Measurements from ENCODE around the gene RASSF3. TPM values are rescaled to one million over a fixed set of nuclear protein-coding genes. Genes with fewer than 3 reads are reported as not detected.

Gene RASSF3
- total and polyA plus RNA-seq, 9 donors = 18.2 to 64.5 (median 33.3) TPM

DNA sequence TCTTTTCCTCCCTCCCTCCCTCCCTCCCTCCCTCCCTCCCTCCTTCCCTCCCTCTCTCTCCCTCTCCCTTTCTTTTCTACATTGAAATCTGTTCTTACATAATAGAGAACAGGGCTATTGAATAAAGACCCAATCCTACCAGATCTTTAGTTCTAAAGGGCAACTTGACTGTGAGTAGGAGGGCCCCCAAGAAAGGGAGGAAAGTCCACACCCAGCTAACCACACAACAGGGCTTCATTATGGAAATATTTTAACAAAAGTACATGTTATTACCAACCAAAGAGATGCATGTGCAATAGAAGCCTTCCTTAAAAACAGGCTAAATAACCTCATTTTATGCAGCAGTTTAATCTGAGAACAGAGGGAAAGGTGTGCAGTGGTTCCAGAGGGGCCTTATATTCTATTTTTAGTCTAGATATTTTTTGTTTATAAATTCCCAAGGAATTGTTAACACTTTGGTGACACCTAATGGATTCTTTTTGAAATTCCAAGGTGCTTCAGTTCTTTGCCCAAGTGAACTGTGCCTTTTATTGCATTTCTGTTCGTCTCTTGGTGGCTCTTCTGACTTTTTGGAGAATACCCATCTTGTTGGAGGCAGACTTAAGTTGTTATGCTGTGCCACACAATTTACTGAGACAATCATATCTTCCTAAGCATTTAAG, 85.9 kb downstream of the RASSF3 start:
- H3K4me3 ChIP-seq = no peak overlapping the region
- 18 to 47% (median 39%) methylated on average over 1 of the region's 1 CpG for WGBS, 3 donors
- H3K27me3 ChIP-seq = no peaks in the 10 kb centered on the region
- intact Hi-C loops (cut with DNase I) = loop anchor here in 2 of 4 donors (5.0 kb wide), 3 partner anchors 84 to 149 kb away; partner anchors contain the start of gene RASSF3 (in 1 of the 2)
- H3K27ac ChIP-seq = no peak overlapping the region
- no peaks in the 10 kb centered on the region for H3K36me3 ChIP-seq
- no peaks in the 10 kb centered on the region for H3K9me3 ChIP-seq
- TF ChIP-seq EP300 (IDR thresholded peaks at IDR 0.05) = no peak
- TF ChIP-seq, protein P1, sequence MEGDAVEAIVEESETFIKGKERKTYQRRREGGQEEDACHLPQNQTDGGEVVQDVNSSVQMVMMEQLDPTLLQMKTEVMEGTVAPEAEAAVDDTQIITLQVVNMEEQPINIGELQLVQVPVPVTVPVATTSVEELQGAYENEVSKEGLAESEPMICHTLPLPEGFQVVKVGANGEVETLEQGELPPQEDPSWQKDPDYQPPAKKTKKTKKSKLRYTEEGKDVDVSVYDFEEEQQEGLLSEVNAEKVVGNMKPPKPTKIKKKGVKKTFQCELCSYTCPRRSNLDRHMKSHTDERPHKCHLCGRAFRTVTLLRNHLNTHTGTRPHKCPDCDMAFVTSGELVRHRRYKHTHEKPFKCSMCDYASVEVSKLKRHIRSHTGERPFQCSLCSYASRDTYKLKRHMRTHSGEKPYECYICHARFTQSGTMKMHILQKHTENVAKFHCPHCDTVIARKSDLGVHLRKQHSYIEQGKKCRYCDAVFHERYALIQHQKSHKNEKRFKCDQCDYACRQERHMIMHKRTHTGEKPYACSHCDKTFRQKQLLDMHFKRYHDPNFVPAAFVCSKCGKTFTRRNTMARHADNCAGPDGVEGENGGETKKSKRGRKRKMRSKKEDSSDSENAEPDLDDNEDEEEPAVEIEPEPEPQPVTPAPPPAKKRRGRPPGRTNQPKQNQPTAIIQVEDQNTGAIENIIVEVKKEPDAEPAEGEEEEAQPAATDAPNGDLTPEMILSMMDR (IDR thresholded peaks at IDR 0.05) = peak; percentile 19 to 63 (median 22)
- no peak for TF ChIP-seq POLR2A (IDR thresholded peaks at IDR 0.05)
- H3K4me1 ChIP-seq (ENCODE audit: insufficient read depth) = no peaks in the 10 kb centered on the region
- no peak for DNase-seq

DNA sequence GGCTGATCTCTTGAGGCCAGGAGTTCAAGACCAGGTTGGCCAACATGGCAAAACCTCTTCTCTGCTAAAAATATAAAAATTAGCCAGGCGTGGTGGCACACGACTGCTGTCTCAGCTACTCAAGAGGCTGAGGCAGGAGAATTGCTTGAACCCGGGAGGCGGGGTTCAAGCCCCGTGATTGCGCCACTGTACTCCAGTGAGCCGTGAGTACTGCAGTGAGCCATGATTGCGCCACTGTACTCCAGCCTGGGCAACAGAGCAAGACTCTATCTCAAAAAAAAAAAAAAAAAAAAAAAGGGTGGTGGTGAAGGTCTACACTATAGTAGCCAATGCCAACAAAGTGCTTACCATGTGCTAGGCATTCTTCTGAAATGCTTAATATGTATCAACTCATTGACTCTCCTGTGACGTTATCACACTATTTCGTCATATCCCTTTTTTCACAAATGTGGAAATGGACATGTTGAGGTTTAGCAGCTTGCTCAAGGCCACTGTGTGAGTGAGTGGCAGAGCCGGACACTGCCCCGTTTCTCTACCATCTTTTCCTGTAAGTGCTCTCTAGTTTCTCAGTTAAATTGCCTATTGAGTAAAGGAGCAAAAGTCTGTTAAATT, 89.3 kb downstream of the RASSF3 start:
- H3K4me1 ChIP-seq (ENCODE audit: insufficient read depth) = no peaks in the 10 kb centered on the region
- TF ChIP-seq EP300 (IDR thresholded peaks at IDR 0.05) = no peak
- no peak for TF ChIP-seq POLR2A (IDR thresholded peaks at IDR 0.05)
- TF ChIP-seq, protein P1 (IDR thresholded peaks at IDR 0.05) = no peak
- no peak overlapping the region for H3K4me3 ChIP-seq
- no peak overlapping the region for H3K27ac ChIP-seq
- H3K27me3 ChIP-seq = no peaks in the 10 kb centered on the region
- WGBS, 3 donors = 89 to 97% (median 96%) methylated on average over 12 of the region's 12 CpGs
- intact Hi-C loops (cut with DNase I) = loop anchor here in 3 of 4 donors (2.0 to 5.0 kb wide), 4 partner anchors 87 to 152 kb away; partner anchors contain the start of gene RASSF3 (in 1 of the 3)
- H3K9me3 ChIP-seq = no peaks in the 10 kb centered on the region
- DNase-seq = no peak
- H3K36me3 ChIP-seq = no peaks in the 10 kb centered on the region

DNA sequence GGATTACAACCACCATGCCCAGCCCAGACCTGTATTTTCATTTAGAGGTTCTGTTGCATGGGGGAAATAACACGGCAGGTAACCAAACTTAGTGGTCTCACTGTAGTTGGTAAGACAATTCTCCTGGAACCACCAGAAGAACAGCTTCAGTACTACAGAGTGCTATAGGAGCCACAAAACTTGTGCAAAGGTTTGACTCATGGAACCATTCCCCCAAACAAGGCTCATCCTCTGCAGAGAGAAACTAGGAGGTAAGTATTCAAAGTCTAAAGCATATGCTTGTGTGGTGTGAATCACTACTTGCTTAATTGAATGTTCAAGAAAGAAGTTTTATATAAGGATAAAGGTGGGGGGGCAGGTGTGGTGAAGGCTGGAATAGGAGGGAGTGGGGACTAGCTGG, 90.2 kb downstream of the RASSF3 start:
- WGBS, 3 donors = 85 to 95% (median 86%) methylated on average over 1 of the region's 1 CpG
- no peak overlapping the region for H3K27ac ChIP-seq

DNA sequence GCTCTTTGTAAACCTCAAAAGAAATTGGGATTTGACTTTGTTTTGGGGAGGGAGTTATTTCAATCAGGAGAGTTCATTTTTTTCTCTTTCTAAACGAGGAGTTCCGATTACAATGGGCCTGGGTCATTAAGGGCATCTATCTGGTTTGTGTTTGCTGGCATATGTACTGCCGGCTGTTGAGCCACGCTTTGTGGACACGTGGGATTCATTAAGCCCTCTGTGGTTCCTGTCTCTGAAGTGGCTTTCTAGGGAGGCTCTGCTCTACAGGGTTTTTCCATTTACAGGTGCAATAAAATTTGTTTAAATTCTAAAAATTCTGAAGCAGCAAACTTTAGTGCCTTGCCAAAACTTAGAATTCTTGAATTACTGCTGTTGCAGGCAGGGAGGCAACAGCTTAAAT, 91.0 kb downstream of the RASSF3 start:
- TF ChIP-seq EP300 (IDR thresholded peaks at IDR 0.05) (no peak), POLR2A (IDR thresholded peaks at IDR 0.05) (no peak)
- TF ChIP-seq, protein P1 (IDR thresholded peaks at IDR 0.05) = no peak
- intact Hi-C loops (cut with DNase I) = no loop called here
- DNase-seq = no peak
- Histone ChIP-seq H3K4me3 (no peak overlapping the region), H3K27ac (no peak overlapping the region), H3K4me1 (ENCODE audit: insufficient read depth) (no peaks in the 10 kb centered on the region), H3K27me3 (no peaks in the 10 kb centered on the region), H3K36me3 (no peaks in the 10 kb centered on the region), H3K9me3 (no peaks in the 10 kb centered on the region)
- 22 to 34% (median 24%) methylated on average over 5 of the region's 5 CpGs for WGBS, 3 donors

More for the DNA sequence above, 90.2 kb downstream of the RASSF3 start:
- DNase-seq = no peak
- intact Hi-C loops (cut with DNase I) = no loop called here
- H3K4me1 ChIP-seq (ENCODE audit: insufficient read depth) = no peaks in the 10 kb centered on the region
- TF ChIP-seq, protein P1 (IDR thresholded peaks at IDR 0.05) = no peak
- TF ChIP-seq POLR2A (IDR thresholded peaks at IDR 0.05) = no peak
- TF ChIP-seq EP300 (IDR thresholded peaks at IDR 0.05) = no peak
- no peaks in the 10 kb centered on the region for H3K27me3 ChIP-seq
- no peak overlapping the region for H3K4me3 ChIP-seq
- H3K9me3 ChIP-seq = no peaks in the 10 kb centered on the region
- H3K36me3 ChIP-seq = no peaks in the 10 kb centered on the region
